ENCODE data around the gene ZNF423.
"Not testable (repeated sequence)": the region's sequence is repeated elsewhere in the genome, so short reads cannot be mapped to it uniquely, and the experiment has no call there.

ZNF423 gene

DNA sequence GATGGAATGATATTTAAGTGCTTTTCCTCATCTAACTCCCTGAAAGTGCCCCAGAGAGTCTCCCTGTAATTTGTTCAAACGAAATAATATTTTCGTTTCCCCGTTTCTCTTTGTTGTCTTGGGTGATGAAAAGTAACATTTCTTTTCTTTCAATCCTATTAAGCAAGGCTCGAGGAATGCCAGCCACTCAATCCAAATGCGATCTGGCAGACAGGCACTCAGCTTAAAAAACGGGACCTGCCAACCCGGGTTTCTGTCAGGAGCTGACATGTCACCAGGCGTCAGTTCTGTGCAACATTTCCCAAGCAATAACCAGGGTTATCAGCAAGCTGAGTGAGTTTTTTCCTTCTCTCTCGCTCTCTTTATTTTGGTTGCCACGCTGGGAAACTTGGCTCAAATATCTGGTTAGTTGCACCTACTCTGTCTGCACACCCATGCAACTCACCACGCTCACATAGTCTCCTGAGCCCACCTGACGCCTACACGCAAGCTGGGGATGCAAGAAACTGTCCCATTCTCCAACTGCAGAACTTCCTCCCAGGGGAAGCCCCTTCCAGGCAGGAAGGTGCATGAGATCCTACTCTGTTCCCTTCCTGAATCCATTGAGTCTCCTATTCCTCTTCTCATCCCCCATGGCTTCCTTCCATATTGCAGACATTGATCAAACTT, 274.1 kb downstream of the ZNF423 start:
- no peak for DNase-seq (ENCODE audit: low read depth)

GRCh38 chr16:49580751-49581303, 275.1 kb downstream of the ZNF423 start:
- no peak for DNase-seq (ENCODE audit: low read depth)

DNA sequence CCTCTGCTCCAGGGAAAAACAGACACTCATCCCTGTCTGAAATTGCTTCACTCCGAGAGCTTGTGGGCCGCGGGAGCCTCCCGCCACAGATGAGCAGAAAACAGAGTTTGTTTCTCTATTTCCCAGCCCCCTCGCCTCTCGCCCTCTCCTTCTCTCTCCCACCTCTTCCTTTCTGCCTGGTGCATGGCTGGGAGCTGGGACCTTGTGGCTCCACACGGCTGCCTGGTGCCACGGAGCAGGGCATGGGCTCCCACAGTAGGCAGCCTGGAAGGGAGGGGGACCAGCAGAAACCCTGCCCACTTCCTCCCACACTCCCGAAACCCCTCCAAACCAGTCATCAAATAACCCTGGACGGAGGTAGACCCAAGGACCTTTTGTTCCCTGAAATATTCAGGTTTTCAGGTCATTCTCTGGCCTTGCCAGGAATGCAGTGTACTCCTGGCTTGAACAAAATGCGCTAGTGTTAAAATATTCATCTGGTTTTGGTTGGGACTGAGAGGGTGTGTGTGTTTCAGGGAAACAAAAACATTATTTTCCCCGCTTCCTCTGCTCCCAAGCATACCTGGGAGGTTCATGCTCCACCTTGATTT, 277.4 kb downstream of the ZNF423 start:
- no peak for DNase-seq (ENCODE audit: low read depth)

- DNase-seq (ENCODE audit: low read depth), result no peak
Measured at GRCh38 chr16:49578018-49578417, 277.9 kb downstream of the ZNF423 start.

DNA sequence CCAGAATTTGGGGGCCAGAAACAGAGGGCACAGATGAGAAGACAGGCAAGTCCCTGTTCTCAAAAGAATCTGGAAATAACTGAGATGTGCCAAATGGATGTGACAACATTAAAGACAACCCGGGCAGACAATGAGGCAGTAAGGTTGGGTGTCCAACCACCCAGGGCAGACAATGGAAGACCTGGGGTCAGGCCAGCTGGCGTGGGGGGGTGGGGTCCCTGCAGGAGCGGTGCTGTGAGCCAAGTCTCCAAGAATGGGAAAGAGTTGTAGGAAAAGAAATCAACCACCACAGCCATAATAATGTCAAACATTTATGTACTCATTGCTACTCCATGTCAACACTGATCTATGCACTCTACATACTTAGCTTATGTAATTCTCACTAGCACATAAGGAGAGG, 279.0 kb downstream of the ZNF423 start:
- no peak for DNase-seq (ENCODE audit: low read depth)

- DNase-seq (ENCODE audit: low read depth), result no peak
Measured at GRCh38 chr16:49576173-49576494, 279.8 kb downstream of the ZNF423 start.

GRCh38 chr16:49575346-49576172, 280.4 kb downstream of the ZNF423 start:
- DNase-seq (ENCODE audit: low read depth), result no peak

- DNase-seq (ENCODE audit: low read depth), result no peak
Measured at GRCh38 chr16:49574826-49575225, 281.1 kb downstream of the ZNF423 start.

- no peak for DNase-seq (ENCODE audit: low read depth)
Measured at GRCh38 chr16:49567950-49568349, 288.0 kb downstream of the ZNF423 start.

- no peak for DNase-seq (ENCODE audit: low read depth)
Measured at GRCh38 chr16:49566432-49566831, 289.5 kb downstream of the ZNF423 start.

- DNase-seq (ENCODE audit: low read depth), result no peak
Measured at GRCh38 chr16:49564496-49565229, 291.2 kb downstream of the ZNF423 start.

GRCh38 chr16:49563666-49564065, 292.2 kb downstream of the ZNF423 start:
- DNase-seq (ENCODE audit: low read depth), result no peak

DNA sequence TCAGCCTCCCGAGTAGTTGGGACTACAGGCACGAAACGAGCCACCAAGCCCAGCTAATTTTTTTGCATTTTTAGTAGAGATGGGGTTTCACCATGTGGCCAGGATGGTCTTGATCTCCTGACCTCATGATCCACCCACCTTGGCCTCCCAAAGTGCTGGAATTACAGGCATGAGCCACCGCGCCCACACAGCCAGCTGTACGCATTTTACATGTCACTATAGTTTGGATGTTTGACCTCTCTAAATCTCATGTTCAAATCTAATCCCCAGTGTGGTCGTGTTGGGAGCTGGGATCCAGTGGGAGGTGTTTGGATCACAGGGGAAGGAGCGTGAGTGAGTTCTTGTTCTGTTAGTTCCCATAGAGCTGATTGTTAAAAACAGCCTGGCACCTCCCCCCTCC, 293.0 kb downstream of the ZNF423 start:
- not testable (repeated sequence) for DNase-seq (ENCODE audit: low read depth)

- DNase-seq (ENCODE audit: low read depth), result no peak
Measured at GRCh38 chr16:49562228-49562627, 293.7 kb downstream of the ZNF423 start.

- DNase-seq (ENCODE audit: low read depth), result no peak
Measured at GRCh38 chr16:49560004-49560830, 295.7 kb downstream of the ZNF423 start.

DNA sequence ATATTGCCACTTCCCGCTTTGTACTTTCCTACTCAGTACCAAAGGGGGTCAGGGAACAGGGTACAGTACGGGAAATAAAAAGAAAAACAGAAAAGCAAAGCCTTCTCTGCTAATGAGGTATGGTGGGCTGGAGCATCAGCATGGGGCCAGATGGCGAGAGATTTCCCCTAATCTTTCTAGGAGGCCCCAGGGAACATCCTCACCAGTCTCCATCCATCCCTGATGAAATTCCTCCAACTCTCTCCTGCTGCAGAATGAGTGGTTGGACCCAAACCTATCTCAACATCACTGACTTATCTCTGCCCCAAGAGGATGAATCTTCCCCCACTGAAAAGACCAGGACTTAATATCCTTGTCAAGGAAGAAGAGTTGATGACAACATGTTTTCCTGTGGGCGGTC, 296.7 kb downstream of the ZNF423 start:
- no peak for DNase-seq (ENCODE audit: low read depth)

DNA sequence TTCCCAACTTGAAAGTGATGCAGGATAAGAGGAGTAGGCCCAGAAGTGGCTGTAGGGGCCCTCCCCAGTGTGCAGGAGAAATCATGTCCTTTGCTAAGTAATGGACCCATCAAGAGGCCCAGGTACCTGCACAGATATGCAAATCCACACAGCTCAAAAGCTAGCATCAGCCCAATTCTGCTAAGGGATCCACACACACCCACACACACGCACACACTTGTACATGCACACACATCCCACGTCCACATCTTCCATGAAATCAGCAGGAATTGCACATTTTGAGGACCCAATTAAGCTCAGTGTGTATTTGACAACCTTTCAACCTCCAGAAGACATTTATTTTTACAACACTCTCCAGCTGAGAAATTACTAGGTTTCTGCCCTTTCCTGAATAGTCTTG, 297.5 kb downstream of the ZNF423 start:
- DNase-seq (ENCODE audit: low read depth), result no peak

DNA sequence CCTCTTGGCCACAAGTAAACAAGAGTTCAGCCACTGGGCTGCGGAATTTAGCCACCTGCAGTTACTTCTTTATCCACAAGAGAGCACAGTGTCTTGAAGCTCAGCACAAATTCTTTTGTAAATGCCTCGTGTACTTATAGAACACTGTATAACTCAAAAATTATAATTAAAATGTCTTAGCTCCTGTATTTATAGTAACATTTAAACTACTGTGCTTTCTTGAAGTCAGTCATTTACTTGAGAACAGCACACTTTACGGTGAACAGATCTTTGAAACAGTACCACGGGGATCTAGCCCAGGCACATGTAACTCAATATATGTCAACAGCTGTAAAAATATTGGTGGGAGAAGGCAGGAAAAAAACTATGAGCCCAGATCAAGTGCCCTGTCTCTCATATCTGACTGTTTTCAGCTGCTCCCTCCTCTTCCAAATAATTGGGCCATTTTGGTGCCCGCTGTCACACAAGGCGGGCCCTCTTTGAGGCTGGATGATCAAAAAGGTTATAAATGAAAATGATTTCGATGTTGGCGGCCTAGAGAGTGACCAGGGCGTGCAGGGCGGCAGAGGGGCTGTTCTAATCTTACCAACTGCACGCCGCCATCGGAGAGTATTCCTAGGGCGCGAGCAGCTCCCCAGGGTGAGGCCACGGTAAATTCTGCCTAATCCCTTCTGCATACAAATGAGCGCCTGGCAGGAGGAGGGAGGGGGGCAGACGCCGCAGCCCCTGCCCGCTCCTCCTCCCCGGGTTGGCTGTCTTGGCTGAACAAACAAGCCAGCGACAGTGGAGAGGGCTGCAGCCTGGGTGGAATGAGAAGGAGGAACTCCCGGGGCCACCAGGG, 299.1 kb downstream of the ZNF423 start:
- DNase-seq (ENCODE audit: low read depth), result no peak

DNA sequence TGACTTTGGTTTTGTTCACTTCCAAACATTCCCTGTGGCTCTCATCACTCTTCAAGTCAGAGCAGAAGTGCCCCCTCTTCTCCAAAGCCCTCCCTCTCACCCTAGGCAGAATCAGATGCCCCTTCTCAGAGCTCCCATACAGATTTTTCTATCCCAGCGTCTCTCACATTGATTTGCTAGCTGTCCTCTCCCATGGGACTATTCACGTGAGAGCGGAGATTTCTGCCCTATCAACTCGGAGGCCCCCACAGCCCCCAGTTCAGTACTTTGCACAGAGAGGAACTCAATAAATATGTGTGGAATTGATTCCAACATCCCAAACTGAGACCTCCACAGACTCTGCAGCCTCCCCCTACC, 299.7 kb downstream of the ZNF423 start:
- DNase-seq (ENCODE audit: low read depth), result no peak

DNA sequence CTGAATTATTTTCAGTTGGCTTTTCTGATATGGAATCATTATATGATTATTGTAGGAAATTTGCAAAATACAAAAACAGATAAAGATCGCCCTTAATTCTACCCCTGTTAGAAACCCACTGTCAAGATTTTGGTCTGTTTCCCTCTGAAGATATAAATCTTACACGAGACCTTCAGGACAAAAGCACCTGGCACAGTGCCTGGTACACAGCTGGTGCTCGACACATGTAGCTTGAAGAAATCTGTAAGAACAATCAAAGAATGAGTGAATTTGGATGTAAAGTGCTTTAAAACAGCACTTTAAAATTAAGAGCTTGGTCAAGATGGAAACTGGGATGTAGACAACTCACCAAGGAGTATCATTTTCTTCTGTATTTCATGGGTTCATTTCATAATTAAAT, 301.2 kb downstream of the ZNF423 start:
- DNase-seq (ENCODE audit: low read depth), result no peak

Data from stimulated activated CD8-positive, alpha-beta memory T cell treated with anti-CD3 and anti-CD28 coated beads, Interleukin-12 subunit alpha, Interleukin-12 subunit beta, amount 100 ng/mL, for 1 hour (primary cell).